H1 (cell line): Measurements from ENCODE around the gene MAGEA9. TPM values are rescaled to one million over a fixed set of nuclear protein-coding genes. Genes with fewer than 3 reads are reported as not detected.

Experiments used
- CTCF ChIA-PET: fragments of 300-600 bp; sonication (Branson Sonifier 250); formaldehyde crosslinking; loops from one replicate; lab custom pipeline; 2021; ENCODE audit not compliant: partially characterized antibody; lab: Charles Lee
- POLR2A ChIA-PET: fragments of 300-600 bp; sonication (Branson Sonifier 250); formaldehyde crosslinking; loops from one replicate; lab custom pipeline; 2021; ENCODE audit warnings: inconsistent platforms; ENCODE audit not compliant: partially characterized antibody; lab: Charles Lee
- DNase-seq, 2 experiments: peaks; one replicate each; pipeline versions ENCODE4 v3.0.0 to v3.0.0-alpha.2; 2010 to 2022; ENCODE audit warnings: low spot score in 2 of 2, low read depth in 1 of 2, mixed read lengths in 1 of 2
- FAIRE-seq: peaks from 2 replicates; lab custom pipeline; 2011; peaks lifted over from hg19 to GRCh38; lab: Jason Lieb, UNC
- H2AFZ ChIP-seq: 2 replicates; pipeline ENCODE4 v1.8.1; 2012; ENCODE audit warnings: low read length, inconsistent platforms
- H2AK5ac ChIP-seq: 2 replicates; pipeline ENCODE4 v1.6.1; 2013; ENCODE audit warnings: low read depth, low read length
- H2BK120ac ChIP-seq: replicated peaks from 2 replicates; pipeline ENCODE3; 2013; ENCODE audit warnings: low read depth, low read length, inconsistent platforms
- H2BK12ac ChIP-seq: 2 replicates; pipeline ENCODE4 v1.6.1; 2013; ENCODE audit warnings: low read depth, low read length
- H2BK15ac ChIP-seq: 2 replicates; pipeline ENCODE4 v1.6.1; 2013; ENCODE audit warnings: low read length
- H2BK20ac ChIP-seq: 2 replicates; pipeline ENCODE4 v1.6.1; 2013; ENCODE audit warnings: low read length
- H2BK5ac ChIP-seq: 2 replicates; pipeline ENCODE4 v1.6.1; 2013; ENCODE audit warnings: low read depth, low read length
- H3K14ac ChIP-seq: 2 replicates; pipeline ENCODE4 v1.6.1; 2013; ENCODE audit warnings: inconsistent platforms; ENCODE audit not compliant: insufficient read length
- H3K18ac ChIP-seq: 2 replicates; pipeline ENCODE4 v1.6.1; 2013; ENCODE audit warnings: low read length; ENCODE audit errors: extremely low read depth
- H3K23ac ChIP-seq: 2 replicates; pipeline ENCODE4 v1.6.1; 2013; ENCODE audit warnings: inconsistent platforms; ENCODE audit not compliant: insufficient read length
- H3K23me2 ChIP-seq: 2 replicates; pipeline ENCODE4 v1.6.1; 2013; ENCODE audit warnings: low read depth, low read length
- H3K27ac ChIP-seq: 2 replicates; pipeline ENCODE4 v1.6.1; 2011; ENCODE audit warnings: low read depth, low read length, inconsistent platforms
- H3K27me3 ChIP-seq, 4 experiments: replicated peaks in 1 of 4; 1 replicate in 1 of 4; 2 replicates in 3 of 4; pipeline versions ENCODE4 v1.6.1 to v1.8.1; 2011 to 2013; ENCODE audit warnings: low read length in 3 of 4, mild to moderate bottlenecking in 3 of 4, inconsistent platforms in 2 of 4, mixed read lengths in 2 of 4, moderate library complexity in 1 of 4; ENCODE audit not compliant: control insufficient read depth in 3 of 4, insufficient read depth in 3 of 4; ENCODE audit errors: extremely low read depth in 1 of 4
- H3K36me3 ChIP-seq, 4 experiments: 2 replicates each; pipeline versions ENCODE4 v1.6.1 to v1.8.1; 2011 to 2013; ENCODE audit warnings: mild to moderate bottlenecking in 4 of 4, low read length in 3 of 4, moderate library complexity in 2 of 4, control low read depth in 1 of 4, inconsistent platforms in 1 of 4; ENCODE audit not compliant: insufficient read depth in 4 of 4, control insufficient read depth in 2 of 4
- H3K4ac ChIP-seq: replicated peaks from 2 replicates; pipeline ENCODE3; 2013; ENCODE audit warnings: low read length, low read depth, mixed read lengths, inconsistent platforms; ENCODE audit not compliant: insufficient read length
- H3K4me1 ChIP-seq, 4 experiments: replicated peaks in 1 of 4; 1 replicate in 1 of 4; 2 replicates in 3 of 4; pipeline versions ENCODE4 v1.6.1 to v1.8.1; 2011 to 2013; ENCODE audit warnings: low read length in 3 of 4, inconsistent platforms in 2 of 4, mixed read lengths in 1 of 4; ENCODE audit not compliant: insufficient read depth in 4 of 4, control insufficient read depth in 3 of 4
- H3K4me2 ChIP-seq, 2 experiments: 2 replicates each; pipeline versions ENCODE4 v1.6.1 to v1.8.1; 2011 to 2013; ENCODE audit warnings: low read depth in 2 of 2, low read length in 2 of 2, control low read depth in 1 of 2, inconsistent platforms in 1 of 2, mild to moderate bottlenecking in 1 of 2; ENCODE audit not compliant: insufficient read depth in 1 of 2
- H3K4me3 ChIP-seq, 4 experiments: fragments of 200-600, 300-600 bp in 1 of 4; sonication (generic), shearing (Covaris generic), sonication (Bioruptor Twin) in 1 of 4; 2 replicates each; pipeline versions ENCODE4 v1.5.1 to v1.8.1; 2011 to 2016; ENCODE audit warnings: low read length in 4 of 4, low read depth in 3 of 4, control low read depth in 2 of 4, inconsistent platforms in 2 of 4, mild to moderate bottlenecking in 2 of 4, mixed read lengths in 1 of 4, moderate library complexity in 1 of 4; ENCODE audit not compliant: insufficient read depth in 2 of 4; ENCODE audit errors: extremely low read depth in 1 of 4
- H3K56ac ChIP-seq: replicated peaks from 2 replicates; pipeline ENCODE3; 2013; ENCODE audit warnings: low read depth, mild to moderate bottlenecking, mixed read lengths, low read length, inconsistent platforms; ENCODE audit not compliant: insufficient read length
- H3K79me1 ChIP-seq: 2 replicates; pipeline ENCODE4 v1.6.1; 2013; ENCODE audit warnings: low read depth, low read length, control low read depth
- H3K79me2 ChIP-seq, 2 experiments: 2 replicates each; pipeline versions ENCODE4 v1.6.1 to v1.8.1; 2012 to 2013; ENCODE audit warnings: low read length in 2 of 2, mild to moderate bottlenecking in 2 of 2, inconsistent platforms in 1 of 2; ENCODE audit not compliant: insufficient read depth in 2 of 2, control insufficient read depth in 1 of 2
- H3K9ac ChIP-seq, 4 experiments: replicated peaks in 1 of 4; 1 replicate in 1 of 4; 2 replicates in 3 of 4; pipeline versions ENCODE4 v1.6.1 to v1.8.1; 2011 to 2013; ENCODE audit warnings: low read depth in 3 of 4, low read length in 3 of 4, control low read depth in 2 of 4, mild to moderate bottlenecking in 2 of 4, moderate library complexity in 2 of 4, inconsistent platforms in 1 of 4; ENCODE audit errors: extremely low read depth in 1 of 4
- H3K9me3 ChIP-seq, 2 experiments: 2 replicates each; pipeline versions ENCODE4 v1.6.1 to v1.8.1; 2012 to 2013; ENCODE audit warnings: mild to moderate bottlenecking in 2 of 2, moderate library complexity in 2 of 2, control low read depth in 1 of 2, inconsistent platforms in 1 of 2, low read depth in 1 of 2, low read length in 1 of 2, mixed read lengths in 1 of 2; ENCODE audit not compliant: insufficient read depth in 2 of 2
- H4K20me1 ChIP-seq, 2 experiments: replicated peaks in 1 of 2; 2 replicates each; pipeline versions ENCODE3 to v1.8.1; 2011 to 2013; ENCODE audit warnings: inconsistent platforms in 2 of 2, low read length in 2 of 2, mild to moderate bottlenecking in 1 of 2; ENCODE audit not compliant: insufficient read depth in 2 of 2, control insufficient read depth in 1 of 2
- H4K5ac ChIP-seq: 2 replicates; pipeline ENCODE4 v1.6.1; 2013; ENCODE audit warnings: low read length, low read depth, mixed read lengths, inconsistent platforms; ENCODE audit not compliant: insufficient read length
- H4K8ac ChIP-seq: 2 replicates; pipeline ENCODE4 v1.8.0; 2013; ENCODE audit warnings: mild to moderate bottlenecking, moderate library complexity, low read length, inconsistent platforms; ENCODE audit not compliant: insufficient read depth; ENCODE audit errors: extremely low read depth
- H4K91ac ChIP-seq: replicated peaks from 2 replicates; pipeline ENCODE3; 2013; ENCODE audit warnings: low read length, mixed read lengths, inconsistent platforms; ENCODE audit not compliant: insufficient read length
- BCL11A ChIP-seq, 2 experiments: IDR thresholded peaks; one replicate each; pipeline ENCODE4 v1.6.1; 2011; ENCODE audit warnings: low read depth in 2 of 2, low read length in 2 of 2, mild to moderate bottlenecking in 2 of 2
- GTF2F1 ChIP-seq: IDR thresholded peaks from 2 replicates; pipeline ENCODE4 v1.6.1; 2012; ENCODE audit warnings: low read depth, low read length, improper control_type of control experiment, borderline replicate concordance
- SAP30 ChIP-seq: fragments of 300-600 bp; sonication (generic); IDR thresholded peaks from 2 replicates; pipeline ENCODE4 v1.7.1; 2012; ENCODE audit warnings: low read length, moderate library complexity, mild to moderate bottlenecking, inconsistent platforms; ENCODE audit not compliant: insufficient read depth, insufficient replicate concordance
- WGBS, 2 experiments: shearing (Covaris generic) in 1 of 2; methylation state at CpG; one replicate each; pipeline versions ENCODE4 v1.1.6 to v1.1.7; 2013 to 2015; ENCODE audit warnings: low lambda C conversion rate in 2 of 2, mixed read lengths in 2 of 2, inconsistent platforms in 1 of 2, low coverage in 1 of 2, missing lambda C conversion rate in 1 of 2; ENCODE audit not compliant: insufficient replicate concordance in 2 of 2, insufficient coverage in 1 of 2, insufficient read length in 1 of 2; ENCODE audit errors: extremely low coverage in 1 of 2, missing lambda C conversion rate in 1 of 2; 5-methylcytosine and 5-hydroxymethylcytosine counted together
- polyA plus RNA-seq, 7 experiments: library from polyadenylated mRNA; depleted of rRNA in 3 of 7; stranded (reverse) in 5 of 7; unstranded in 2 of 7; fragments of >200 nt in 5 of 7; fragments of 200-250 nt in 2 of 7; gene quantifications; 1 replicate in 5 of 7; 2 replicates in 1 of 7; 4 replicates in 1 of 7; pipeline versions ENCODE4 v1.2.1 to v1.2.3, GENCODE V29; 2011 to 2013; ENCODE audit warnings: missing spikeins in 2 of 7, mixed read lengths in 2 of 7
- total RNA-seq: library from RNA; stranded (reverse); fragmentation: NEBNext Ultra II Directional; extraction: Animal tissue kit (Norgen Biotek cat#: 25700); gene quantifications from 2 replicates; pipeline ENCODE4 v1.2.1, GENCODE V29; 2021

Gene MAGEA9
- total and polyA plus RNA-seq, 2 of the 8 experiments (the other 6 are each of a cell fraction or from before 2014, with no cell fraction given), result not detected

DNA sequence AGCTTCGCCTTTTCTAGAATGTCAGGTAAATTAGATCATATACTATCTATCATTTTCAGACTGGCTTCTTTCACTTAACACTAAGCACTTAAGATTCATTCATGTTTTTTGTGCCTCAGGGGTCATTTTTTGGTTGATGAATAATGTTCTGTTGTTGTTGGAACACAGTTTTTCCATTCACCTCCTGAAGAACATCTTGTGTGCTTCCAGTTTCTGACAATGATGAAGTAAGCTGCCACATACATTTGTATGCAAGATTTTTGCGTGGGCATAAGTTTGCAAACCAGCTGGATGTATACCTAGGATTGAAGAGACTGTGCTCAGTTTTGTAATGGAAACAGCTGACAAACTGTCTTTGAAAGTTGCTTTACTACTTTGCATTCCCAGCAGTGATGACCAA, 37.6 kb downstream of the MAGEA9 start:
- DNase-seq, result no peak
- no peak overlapping the region for H3K56ac ChIP-seq
- no peak overlapping the region for H2BK20ac ChIP-seq
- no peak overlapping the region for H2BK15ac ChIP-seq
- no peak overlapping the region for H3K9ac ChIP-seq
- no peak for TF ChIP-seq SAP30
- no peak for TF ChIP-seq BCL11A (IDR thresholded peaks at IDR 0.05; ENCODE audit: low read depth in 2 of 2, low read length in 2 of 2)
- no peak for TF ChIP-seq GTF2F1
- TF ChIP-seq, all 59 proteins: peak for 0
- peak; percentile 72 for FAIRE-seq
- Histone ChIP-seq H2AFZ (no peak overlapping the region), H4K5ac (no peak overlapping the region), H3K23me2 (no peaks in the 10 kb centered on the region), H2AK5ac (no peak overlapping the region), H4K91ac (no peak overlapping the region), H3K4ac (no peak overlapping the region), H3K36me3 (no peaks in the 10 kb centered on the region), H4K8ac (no peak overlapping the region), H2BK120ac (no peak overlapping the region), H2BK12ac (no peak overlapping the region), H3K4me2 (no peak overlapping the region), H3K23ac (no peak overlapping the region), H3K27me3 (no peaks in the 10 kb centered on the region), H3K27ac (no peak overlapping the region), H3K4me3 (no peak overlapping the region), H3K4me1 (no peaks in the 10 kb centered on the region), H3K79me1 (no peaks in the 10 kb centered on the region), H3K14ac (no peak overlapping the region), H3K18ac (no peak overlapping the region), H4K20me1 (no peaks in the 10 kb centered on the region), H3K79me2 (no peaks in the 10 kb centered on the region), H2BK5ac (no peak overlapping the region), H3K9me3 (peaks cover 0 to 2% of the 10 kb centered on the region in 2 experiments; a peak in 1 of 4 replicates)
- 90% methylated on average over 1 of the region's 2 CpGs; no CpG with 5 or more reads in 1 of the 2 experiments for WGBS, 2 experiments
- POLR2A ChIA-PET, result no interaction called here
- CTCF ChIA-PET, result no interaction called here
